ENCODE results near the gene PAQR4. TPM values are rescaled to one million over a fixed set of nuclear protein-coding genes. Genes with fewer than 3 reads are reported as not detected.

Gene PAQR4
- total RNA-seq, 1 donor from 2014 or later = 9.2 TPM

- Histone ChIP-seq H3K4me1 (no peaks in the 10 kb centered on the region), H3K9me3 (no peaks in the 10 kb centered on the region), H3K4me3 (no peak overlapping the region), H3K27me3 (peaks cover 12% of the 10 kb centered on the region), H3K27ac (no peak overlapping the region), H3K36me3 (peaks cover 10% of the 10 kb centered on the region in 2 donors)
- intact Hi-C loops (cut with DNase I) = no loop called here
- no peak for DNase-seq (ENCODE audit: low spot score in 2 of 2)
- TF ChIP-seq CTCF (IDR thresholded peaks at IDR 0.05) = no peak
These were observed 15.2 kb upstream of the PAQR4 start for GRCh38 chr16:2953706-2954627.

DNA sequence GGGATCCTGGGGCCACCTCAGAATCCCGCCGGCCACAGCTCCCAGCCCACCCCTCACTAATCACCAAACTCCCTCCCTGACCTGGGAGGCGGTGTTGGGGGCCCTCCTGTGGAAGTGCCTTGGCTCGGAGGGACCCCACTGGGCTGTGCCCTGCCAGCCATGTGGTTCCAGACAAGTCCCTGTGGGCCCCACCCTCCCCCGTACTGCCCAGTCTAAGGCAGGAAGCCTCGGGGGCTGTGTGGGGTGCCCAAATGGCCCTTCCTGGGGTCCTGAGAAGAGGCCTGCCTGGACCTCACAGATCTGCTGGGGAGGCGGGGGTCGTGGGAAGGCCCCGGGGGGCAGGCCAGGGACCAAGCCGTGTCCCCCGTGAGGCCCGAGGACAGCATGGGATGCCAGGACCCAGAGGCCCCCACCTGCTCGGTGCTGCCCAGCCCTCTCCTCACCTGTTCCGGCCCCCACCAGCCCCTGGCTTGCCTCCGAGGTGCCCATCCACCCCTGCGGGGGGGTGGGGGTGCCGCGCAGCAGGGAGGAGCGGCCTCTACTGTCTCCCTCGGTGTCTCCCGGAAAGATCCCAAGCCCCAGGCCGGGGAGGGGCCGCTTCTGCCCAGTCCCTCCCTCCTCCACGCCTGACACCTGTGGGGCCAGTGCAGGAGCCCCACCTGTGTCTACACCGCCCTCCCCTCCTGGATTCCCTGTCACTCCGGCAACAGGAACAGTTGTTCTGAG is 14.3 kb upstream of the PAQR4 start:
- no peaks in the 10 kb centered on the region for H3K9me3 ChIP-seq
- intact Hi-C loops (cut with DNase I) = no loop called here
- H3K36me3 ChIP-seq = peaks cover 1 to 6% of the 10 kb centered on the region in 2 donors
- TF ChIP-seq CTCF (IDR thresholded peaks at IDR 0.05) = no peak
- no peaks in the 10 kb centered on the region for H3K4me1 ChIP-seq
- no peak overlapping the region for H3K4me3 ChIP-seq
- DNase-seq (ENCODE audit: low spot score in 2 of 2) = peak in 1 of 2 donors; percentile 60
- no peak overlapping the region for H3K27ac ChIP-seq
- peaks cover 12% of the 10 kb centered on the region for H3K27me3 ChIP-seq

DNA sequence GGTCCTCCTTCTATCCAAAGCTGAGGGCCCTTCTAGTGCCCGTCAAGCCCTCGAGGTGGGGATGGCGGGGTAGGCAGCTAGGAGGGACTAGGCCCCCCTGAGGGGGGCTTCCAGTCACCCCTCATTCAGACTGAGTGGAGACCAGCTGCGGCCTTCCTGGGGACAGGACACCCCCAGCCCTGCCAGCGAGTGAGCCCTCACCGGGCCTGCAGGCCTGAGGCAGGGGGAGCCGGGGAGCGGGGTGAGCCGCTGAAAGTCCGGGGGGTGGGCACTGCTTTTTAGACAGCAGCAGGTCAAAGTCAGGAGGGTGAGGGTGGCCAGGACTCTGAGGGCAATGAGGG is 13.7 kb upstream of the PAQR4 start:
- H3K27ac ChIP-seq = no peak overlapping the region
- H3K9me3 ChIP-seq = no peaks in the 10 kb centered on the region
- peaks cover 12% of the 10 kb centered on the region for H3K27me3 ChIP-seq
- intact Hi-C loops (cut with DNase I) = no loop called here
- H3K36me3 ChIP-seq = peaks cover 0 to 1% of the 10 kb centered on the region in 2 donors
- no peaks in the 10 kb centered on the region for H3K4me1 ChIP-seq
- no peak for TF ChIP-seq CTCF (IDR thresholded peaks at IDR 0.05)
- no peak for DNase-seq (ENCODE audit: low spot score in 2 of 2)
- H3K4me3 ChIP-seq = no peak overlapping the region

DNA sequence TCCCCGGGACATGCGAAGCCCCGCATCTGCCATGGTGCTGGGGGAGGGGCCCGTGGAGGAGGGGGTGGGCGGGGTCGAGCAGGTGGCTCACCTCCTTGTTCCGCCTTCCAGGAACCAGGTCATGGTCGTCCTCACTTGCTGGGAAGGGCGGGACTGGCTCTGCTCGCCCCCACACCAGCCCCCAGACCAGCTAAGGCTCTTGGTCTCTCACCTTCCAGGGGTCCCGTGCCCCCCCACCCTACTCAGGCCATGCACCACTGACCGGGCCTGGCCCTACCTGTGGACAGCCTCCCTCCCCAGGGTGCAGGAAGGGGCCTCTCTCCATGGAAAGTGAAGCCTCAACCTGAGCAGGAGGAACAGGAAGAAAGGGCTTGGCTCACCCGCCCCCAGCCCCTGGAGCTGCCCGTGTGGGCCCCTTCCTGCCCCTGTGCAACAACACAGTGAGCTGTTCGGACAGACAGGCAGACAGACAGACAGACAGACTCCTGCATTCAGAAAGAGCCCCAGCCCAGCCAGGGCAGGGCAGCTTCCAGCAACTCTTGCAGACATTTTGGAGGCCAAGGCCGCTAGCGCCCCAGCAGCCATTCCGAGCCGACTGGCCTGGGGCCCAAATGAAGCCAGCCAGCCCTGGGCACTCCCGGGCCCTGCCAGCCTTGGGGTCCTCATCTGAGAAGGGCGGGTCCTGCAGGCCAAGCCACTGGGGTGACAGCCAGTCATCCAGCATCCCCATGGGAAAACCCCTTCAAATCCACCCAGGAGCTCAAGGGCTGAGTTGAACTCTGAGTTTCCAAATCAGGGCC is 13.2 kb upstream of the PAQR4 start:
- H3K27me3 ChIP-seq = peaks cover 12% of the 10 kb centered on the region
- H3K36me3 ChIP-seq = no peaks in the 10 kb centered on the region
- no peak overlapping the region for H3K27ac ChIP-seq
- H3K4me1 ChIP-seq = no peaks in the 10 kb centered on the region
- intact Hi-C loops (cut with DNase I) = no loop called here
- no peaks in the 10 kb centered on the region for H3K9me3 ChIP-seq
- DNase-seq (ENCODE audit: low spot score in 2 of 2) = no peak
- no peak overlapping the region for H3K4me3 ChIP-seq
- TF ChIP-seq CTCF (IDR thresholded peaks at IDR 0.05) = no peak

DNA sequence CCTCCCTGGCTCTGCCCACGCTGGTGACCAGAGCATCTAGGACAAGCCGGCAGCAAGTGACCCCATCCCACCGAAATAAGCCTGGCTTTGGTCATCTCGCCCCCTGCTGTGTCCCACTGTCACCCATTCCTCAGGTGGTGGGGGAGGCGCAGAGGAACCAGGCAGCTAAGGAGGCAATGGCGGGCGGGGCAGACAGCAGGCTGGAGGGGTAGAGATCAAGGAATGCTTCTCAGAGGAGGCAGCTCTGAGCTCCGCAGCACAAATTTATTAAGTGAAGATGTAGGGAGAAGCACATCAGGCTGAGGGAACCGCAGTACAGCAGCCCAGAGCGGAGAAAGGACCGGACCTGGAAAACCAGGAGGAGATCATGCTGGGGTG is 12.6 kb upstream of the PAQR4 start:
- Histone ChIP-seq H3K4me1 (no peaks in the 10 kb centered on the region), H3K36me3 (no peaks in the 10 kb centered on the region), H3K9me3 (no peaks in the 10 kb centered on the region), H3K27me3 (peaks cover 12% of the 10 kb centered on the region), H3K4me3 (no peak overlapping the region), H3K27ac (no peak overlapping the region)
- TF ChIP-seq CTCF (IDR thresholded peaks at IDR 0.05) = no peak
- intact Hi-C loops (cut with DNase I) = no loop called here
- no peak for DNase-seq (ENCODE audit: low spot score in 2 of 2)
